Measurements from ENCODE around the gene ZRSR2. TPM values are rescaled to one million over a fixed set of nuclear protein-coding genes. Genes with fewer than 3 reads are reported as not detected.
"Not testable (repeated sequence)": the region's sequence is repeated elsewhere in the genome, so short reads cannot be mapped to it uniquely, and the experiment has no call there.

Gene ZRSR2
- total RNA-seq, 1 donor from 2014 or later, result 9.5 TPM

GRCh38 chrX:15820106-15821073 lies 30.1 kb downstream of the ZRSR2 start:
- H3K9me3 ChIP-seq, result no peaks in the 10 kb centered on the region
- H3K27ac ChIP-seq, result no peak overlapping the region
- peaks cover 12% of the 10 kb centered on the region for H3K36me3 ChIP-seq
- TF ChIP-seq CTCF (IDR thresholded peaks at IDR 0.05), result no peak
- no peak overlapping the region for H3K4me3 ChIP-seq
- ATAC-seq (no peak), DNase-seq (no peak)
- no peaks in the 10 kb centered on the region for H3K27me3 ChIP-seq
- intact Hi-C loops (cut with DNase I), result no loop called here
- H3K4me1 ChIP-seq, result no peaks in the 10 kb centered on the region

GRCh38 chrX:15822922-15823321 lies 32.6 kb downstream of the ZRSR2 start:
- H3K4me1 ChIP-seq, result no peaks in the 10 kb centered on the region
- no peak for DNase-seq
- no peaks in the 10 kb centered on the region for H3K27me3 ChIP-seq
- H3K36me3 ChIP-seq, result peaks cover 16% of the 10 kb centered on the region
- TF ChIP-seq CTCF (IDR thresholded peaks at IDR 0.05), result no peak
- ATAC-seq, result no peak
- no peaks in the 10 kb centered on the region for H3K9me3 ChIP-seq
- H3K27ac ChIP-seq, result no peak overlapping the region
- no peak overlapping the region for H3K4me3 ChIP-seq
- intact Hi-C loops (cut with DNase I), result no loop called here

GRCh38 chrX:15825936-15826335 lies 35.7 kb downstream of the ZRSR2 start:
- Histone ChIP-seq H3K27me3 (no peaks in the 10 kb centered on the region), H3K4me1 (no peaks in the 10 kb centered on the region), H3K9me3 (no peaks in the 10 kb centered on the region), H3K27ac (no peak overlapping the region), H3K4me3 (no peak overlapping the region), H3K36me3 (peaks cover 8% of the 10 kb centered on the region)
- no peak for TF ChIP-seq CTCF (IDR thresholded peaks at IDR 0.05)
- intact Hi-C loops (cut with DNase I), result no loop called here
- DNase-seq (no peak), ATAC-seq (no peak)

- TF ChIP-seq CTCF (IDR thresholded peaks at IDR 0.05), result no peak
- intact Hi-C loops (cut with DNase I), result no loop called here
- no peak overlapping the region for H3K27ac ChIP-seq
- H3K9me3 ChIP-seq, result no peaks in the 10 kb centered on the region
- H3K4me1 ChIP-seq, result no peaks in the 10 kb centered on the region
- DNase-seq (no peak), ATAC-seq (no peak)
- H3K4me3 ChIP-seq, result no peak overlapping the region
- no peaks in the 10 kb centered on the region for H3K27me3 ChIP-seq
- H3K36me3 ChIP-seq, result peaks cover 4% of the 10 kb centered on the region
Measured at GRCh38 chrX:15829217-15829616, 38.9 kb downstream of the ZRSR2 start.

GRCh38 chrX:15831347-15831746 lies 41.1 kb downstream of the ZRSR2 start:
- H3K9me3 ChIP-seq; DNase-seq; ATAC-seq; H3K36me3 ChIP-seq; H3K4me3 ChIP-seq; intact Hi-C loops (cut with DNase I); H3K4me1 ChIP-seq; H3K27ac ChIP-seq; H3K27me3 ChIP-seq: not testable (repeated sequence)

GRCh38 chrX:15834053-15834452 lies 43.8 kb downstream of the ZRSR2 start:
- Histone ChIP-seq H3K36me3 (no peaks in the 10 kb centered on the region), H3K27ac (no peak overlapping the region), H3K27me3 (no peaks in the 10 kb centered on the region), H3K4me3 (no peak overlapping the region), H3K4me1 (no peaks in the 10 kb centered on the region), H3K9me3 (no peaks in the 10 kb centered on the region)
- intact Hi-C loops (cut with DNase I), result no loop called here
- no peak for TF ChIP-seq CTCF (IDR thresholded peaks at IDR 0.05)
- ATAC-seq (no peak), DNase-seq (no peak)
